CD4-positive, alpha-beta T cell treated with Interferon alpha-2 for 1 hour (primary cell): ENCODE measurements around the gene UNC79.
"Not testable (repeated sequence)": the region's sequence is repeated elsewhere in the genome, so short reads cannot be mapped to it uniquely, and the experiment has no call there.

Source experiments
- DNase-seq, 2 donors: peaks; one replicate each; pipeline ENCODE4 v3.0.0-alpha.2; 2020 to 2022

Gene UNC79

GRCh38 chr14:93496856-93497741 is 66.4 kb downstream of the UNC79 start:
- DNase-seq = no peak

GRCh38 chr14:93510056-93510455 is 79.3 kb downstream of the UNC79 start:
- DNase-seq = no peak

GRCh38 chr14:93511001-93511400 is 80.3 kb downstream of the UNC79 start:
- no peak for DNase-seq

GRCh38 chr14:93520053-93520607 is 89.4 kb downstream of the UNC79 start:
- DNase-seq = no peak

- no peak for DNase-seq
These were observed 91.5 kb downstream of the UNC79 start for GRCh38 chr14:93522221-93522620.

- DNase-seq = not testable (repeated sequence)
These were observed 94.5 kb downstream of the UNC79 start for GRCh38 chr14:93525216-93525615.

- no peak for DNase-seq
These were observed 95.1 kb downstream of the UNC79 start for GRCh38 chr14:93525696-93526451.

- peak in 1 of 2 donors; percentile 8 for DNase-seq
These were observed 96.5 kb downstream of the UNC79 start for GRCh38 chr14:93527203-93527607.

GRCh38 chr14:93528884-93529558 is 98.3 kb downstream of the UNC79 start:
- no peak for DNase-seq

- no peak for DNase-seq
These were observed 100.9 kb downstream of the UNC79 start for GRCh38 chr14:93531644-93532043.

GRCh38 chr14:93532541-93532940 is 101.8 kb downstream of the UNC79 start:
- DNase-seq = no peak

- DNase-seq = no peak
These were observed 102.7 kb downstream of the UNC79 start for GRCh38 chr14:93533437-93533836.

GRCh38 chr14:93533842-93534241 is 103.1 kb downstream of the UNC79 start:
- peak; percentile 13 to 30 for DNase-seq

GRCh38 chr14:93535537-93535936 is 104.8 kb downstream of the UNC79 start:
- no peak for DNase-seq

- DNase-seq = no peak
These were observed 106.2 kb downstream of the UNC79 start for GRCh38 chr14:93536945-93537344.

GRCh38 chr14:93537951-93538350 is 107.2 kb downstream of the UNC79 start:
- DNase-seq = no peak

- DNase-seq = no peak
These were observed 107.7 kb downstream of the UNC79 start for GRCh38 chr14:93538413-93538812.

- DNase-seq = no peak
These were observed 109.5 kb downstream of the UNC79 start for GRCh38 chr14:93540235-93540634.

GRCh38 chr14:93543766-93544165 is 113.0 kb downstream of the UNC79 start:
- no peak for DNase-seq

GRCh38 chr14:93544212-93544611 is 113.5 kb downstream of the UNC79 start:
- DNase-seq = no peak

GRCh38 chr14:93546642-93547041 is 115.9 kb downstream of the UNC79 start:
- DNase-seq = no peak

- DNase-seq = no peak
These were observed 117.5 kb downstream of the UNC79 start for GRCh38 chr14:93548102-93548843.
